Astrocyte of the hippocampus (primary cell): Measurements from ENCODE around the gene CPSF7.
"Not testable (repeated sequence)": the region's sequence is repeated elsewhere in the genome, so short reads cannot be mapped to it uniquely, and the experiment has no call there.

Experiments
- DNase-seq: peaks from one replicate; pipeline ENCODE4 v3.0.0; 2011; ENCODE audit warnings: low read depth, low spot score

CPSF7 gene

DNA sequence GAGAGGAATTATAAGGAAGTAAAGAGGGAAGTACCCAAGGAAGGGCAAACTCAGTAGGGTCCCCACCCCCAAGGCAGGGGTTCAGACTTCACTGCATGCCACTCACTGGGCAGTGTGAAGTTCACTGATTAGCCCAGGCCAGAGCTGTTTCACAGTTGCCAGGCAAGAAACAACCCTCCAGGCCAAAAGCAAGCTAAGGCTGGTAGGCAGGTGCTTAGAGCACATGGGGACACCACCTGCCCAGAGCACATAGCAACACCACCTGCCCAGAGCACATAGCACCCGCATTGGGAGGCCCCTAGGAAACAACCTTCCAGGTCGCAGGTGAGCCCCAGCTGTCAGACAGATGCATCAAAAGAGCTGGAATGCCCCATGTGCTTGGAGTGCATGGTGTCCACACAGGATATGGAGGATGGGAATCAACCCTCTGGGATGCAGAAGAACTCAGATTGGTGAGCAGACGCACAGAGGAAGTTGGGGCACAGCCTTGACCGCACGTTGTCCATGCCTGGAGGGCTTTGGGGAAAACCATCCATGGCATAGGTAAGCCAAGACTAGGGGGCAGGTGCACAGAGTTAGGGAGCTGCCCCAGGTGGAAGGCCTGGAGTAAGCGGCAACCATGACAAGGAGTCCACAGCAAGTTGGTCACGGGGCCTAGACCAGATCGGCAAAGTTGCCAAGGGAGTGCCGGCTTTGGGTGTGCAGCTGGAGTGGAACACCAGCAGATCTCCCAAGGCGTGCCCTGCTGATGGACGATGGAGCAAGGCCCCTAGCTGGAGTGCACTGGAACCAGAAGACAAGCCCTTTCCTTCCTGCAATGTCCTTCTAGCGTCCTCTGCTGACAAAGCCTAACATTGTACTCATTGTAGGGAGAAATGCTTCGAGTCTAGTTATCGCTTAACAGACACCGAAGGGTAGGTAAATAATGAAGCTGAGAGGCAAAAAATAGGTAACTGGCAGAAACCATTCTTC is 45.2 kb downstream of the CPSF7 start:
- DNase-seq = no peak

DNA sequence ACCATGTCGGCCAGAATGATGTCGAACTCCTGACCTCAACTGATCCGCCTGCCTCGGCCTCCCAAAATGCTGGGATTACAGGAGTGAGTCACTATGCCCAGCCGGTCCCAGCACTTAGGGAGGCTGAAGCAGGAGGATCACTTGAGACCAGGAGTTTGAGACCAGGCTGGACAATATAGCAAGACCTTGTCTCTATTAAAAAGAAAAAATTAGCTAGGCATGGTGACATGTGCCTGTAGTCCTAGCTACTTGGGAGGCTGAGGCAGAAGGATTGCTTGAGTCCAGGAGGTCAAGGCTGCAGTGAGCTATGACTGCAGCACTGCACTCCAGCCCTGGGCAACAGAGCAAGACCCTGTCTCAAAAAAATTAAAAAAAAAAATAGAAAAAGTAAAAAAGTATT is 45.9 kb downstream of the CPSF7 start:
- DNase-seq = not testable (repeated sequence)

DNA sequence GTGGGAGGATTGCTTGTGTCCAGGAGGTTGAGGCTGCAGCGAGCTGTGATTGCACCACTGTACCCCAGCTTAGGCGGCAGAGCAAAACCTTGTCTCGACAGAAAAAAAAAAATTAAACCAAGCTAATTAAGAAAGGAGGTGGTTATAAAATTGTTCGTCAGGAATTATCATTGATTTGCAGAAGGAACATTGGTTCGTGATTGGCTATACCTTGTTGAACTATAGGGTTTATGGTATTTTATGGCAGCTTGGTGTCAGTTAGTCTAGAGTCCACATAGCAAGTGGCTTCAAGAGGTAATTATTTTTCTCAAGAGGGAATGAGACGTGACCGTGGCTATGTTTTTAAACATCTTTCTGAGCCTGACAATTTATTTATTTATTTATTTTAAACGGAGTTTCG is 48.9 kb downstream of the CPSF7 start:
- no peak for DNase-seq

DNA sequence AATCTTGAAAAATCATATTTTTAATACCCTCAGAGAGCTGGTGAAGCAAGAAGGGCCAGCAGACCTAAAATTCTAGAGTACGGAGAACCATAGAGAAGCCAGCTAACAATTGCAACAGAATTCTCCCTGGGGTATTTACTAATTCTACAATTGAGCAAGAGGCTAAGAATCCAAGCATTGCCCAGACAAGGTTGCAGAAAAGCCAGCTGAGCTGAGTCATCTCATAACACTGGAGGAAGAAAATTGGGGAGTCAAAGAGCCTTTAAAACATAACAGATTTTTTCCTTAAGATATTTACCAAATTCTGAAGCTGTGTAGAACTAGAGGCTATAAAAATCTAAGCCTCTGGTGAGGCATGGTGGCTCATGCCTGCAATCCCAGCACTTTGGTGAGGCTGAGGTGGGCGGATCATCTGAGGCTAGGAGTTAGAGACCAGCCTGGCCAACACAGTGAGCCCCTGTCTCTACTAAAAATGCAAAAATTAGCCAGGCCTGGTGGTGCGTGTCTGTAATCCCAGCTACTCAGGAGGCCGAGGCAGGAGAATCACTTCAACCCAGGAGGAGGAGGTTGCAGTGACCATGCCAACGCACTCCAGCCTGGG is 51.0 kb downstream of the CPSF7 start:
- DNase-seq = peak; percentile 84

DNA sequence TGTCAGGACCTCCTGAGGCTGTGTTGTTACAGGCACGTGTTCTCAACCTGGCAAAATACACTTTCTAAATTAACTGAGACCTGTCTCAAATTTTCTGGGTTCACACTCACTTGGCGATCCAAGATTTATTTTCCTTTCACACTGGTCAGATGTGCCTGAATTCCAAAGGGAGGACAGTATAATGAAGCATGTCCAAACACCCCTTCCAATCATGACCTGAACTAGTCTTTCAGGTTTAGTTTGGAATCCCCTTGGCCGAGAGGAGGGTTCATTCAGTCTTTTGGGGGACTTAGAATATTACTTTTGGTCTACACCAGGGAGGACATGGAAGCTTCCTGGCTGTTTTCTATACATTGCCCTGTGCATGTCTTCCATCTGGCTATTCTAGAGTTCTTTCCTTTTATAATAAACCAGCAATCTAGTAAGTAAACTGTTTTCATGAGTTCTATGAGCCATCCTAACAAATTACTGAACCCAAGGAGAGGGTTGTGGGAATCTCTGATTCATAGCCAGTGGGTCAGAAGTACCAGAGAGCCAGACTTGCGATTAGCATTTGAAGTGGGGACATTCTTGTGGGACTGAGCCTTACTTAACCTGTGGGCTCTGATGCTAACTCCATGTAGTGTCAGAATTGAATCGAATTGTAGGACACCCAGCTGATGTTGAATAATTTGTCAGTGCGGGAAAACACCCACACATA is 52.2 kb downstream of the CPSF7 start:
- peak; percentile 77 for DNase-seq

DNA sequence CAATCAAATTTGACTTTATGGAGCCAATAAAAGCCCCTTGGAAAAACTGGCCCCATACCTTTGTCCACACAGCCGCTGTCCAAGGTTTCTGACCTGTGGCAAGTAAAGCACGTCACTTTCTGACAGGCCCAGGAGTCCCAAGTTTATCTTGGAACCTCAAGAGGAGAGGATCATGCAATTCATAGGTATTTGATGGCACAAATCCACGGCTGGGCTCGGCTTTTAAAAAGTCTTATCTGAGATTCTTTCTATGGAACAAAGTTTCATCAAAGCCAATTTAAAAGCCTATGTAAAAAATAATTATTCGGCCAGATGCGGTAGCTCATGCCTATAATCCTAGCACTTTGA is 54.0 kb downstream of the CPSF7 start:
- peak; percentile 48 for DNase-seq

DNA sequence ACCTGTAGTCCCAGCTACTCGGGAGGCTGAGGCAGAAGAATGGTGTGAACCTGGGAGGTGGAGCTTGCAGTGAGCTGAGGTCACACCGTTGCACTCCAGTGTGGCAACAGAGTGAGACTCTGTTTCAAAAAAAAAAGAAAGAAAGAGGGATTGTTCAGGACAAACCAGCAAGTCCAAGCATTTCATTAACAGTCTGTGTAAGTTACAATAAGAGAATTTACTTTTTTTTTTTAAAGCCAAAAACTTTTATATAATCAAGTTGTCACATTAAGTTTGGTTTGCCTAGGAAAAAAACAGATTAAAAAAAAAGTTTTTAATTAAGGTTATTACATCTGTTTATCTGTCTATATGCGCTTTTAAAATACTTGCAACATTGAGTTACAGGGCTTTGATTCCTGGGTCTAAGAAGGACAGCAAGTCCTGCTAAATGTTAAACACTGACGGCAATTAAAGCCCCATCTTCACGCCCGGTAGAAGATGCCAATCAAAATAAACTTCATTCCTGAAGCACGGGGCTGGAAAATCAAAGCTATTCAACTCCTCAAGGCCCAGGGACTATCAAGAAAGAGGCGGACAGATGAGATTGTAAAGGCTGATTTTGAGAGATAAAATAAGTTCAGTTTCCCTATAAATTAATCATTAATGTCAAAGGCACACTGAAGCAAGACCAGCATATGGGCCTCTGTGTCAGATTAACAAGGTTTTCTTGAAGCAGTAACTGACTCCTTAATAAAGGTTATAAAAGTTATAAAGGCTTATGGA is 56.9 kb downstream of the CPSF7 start:
- no peak for DNase-seq

DNA sequence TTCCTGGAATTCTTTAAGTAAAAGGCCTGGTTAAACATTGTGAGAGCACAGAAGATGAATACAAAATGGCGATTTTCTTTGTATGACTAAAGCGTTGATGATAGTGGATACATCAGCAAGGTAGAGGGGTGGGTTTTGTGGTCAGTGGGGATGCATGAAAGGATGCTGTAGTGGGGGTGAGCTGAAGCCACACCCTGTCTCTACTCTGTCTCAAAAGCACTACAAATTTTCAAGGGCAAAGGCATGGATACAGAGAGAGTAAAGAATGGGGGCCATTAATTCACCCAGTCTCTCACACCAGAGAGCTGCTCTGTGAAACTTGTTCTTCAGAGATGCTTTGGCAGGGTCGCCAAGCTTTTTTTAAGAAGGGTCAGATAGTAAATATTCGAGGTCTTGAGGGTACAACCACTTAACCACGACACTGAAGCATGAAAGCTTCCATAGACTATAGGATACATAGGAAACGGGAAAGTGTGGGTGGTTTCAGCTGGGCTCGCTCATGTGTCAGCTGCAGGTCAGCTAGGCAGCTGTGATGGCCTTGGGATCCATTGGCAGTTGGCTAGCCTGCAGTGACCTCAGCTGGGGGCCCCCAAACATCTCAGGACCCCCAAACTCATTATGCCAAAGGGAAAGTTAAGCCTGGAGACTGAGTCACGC is 59.3 kb downstream of the CPSF7 start:
- no peak for DNase-seq

DNA sequence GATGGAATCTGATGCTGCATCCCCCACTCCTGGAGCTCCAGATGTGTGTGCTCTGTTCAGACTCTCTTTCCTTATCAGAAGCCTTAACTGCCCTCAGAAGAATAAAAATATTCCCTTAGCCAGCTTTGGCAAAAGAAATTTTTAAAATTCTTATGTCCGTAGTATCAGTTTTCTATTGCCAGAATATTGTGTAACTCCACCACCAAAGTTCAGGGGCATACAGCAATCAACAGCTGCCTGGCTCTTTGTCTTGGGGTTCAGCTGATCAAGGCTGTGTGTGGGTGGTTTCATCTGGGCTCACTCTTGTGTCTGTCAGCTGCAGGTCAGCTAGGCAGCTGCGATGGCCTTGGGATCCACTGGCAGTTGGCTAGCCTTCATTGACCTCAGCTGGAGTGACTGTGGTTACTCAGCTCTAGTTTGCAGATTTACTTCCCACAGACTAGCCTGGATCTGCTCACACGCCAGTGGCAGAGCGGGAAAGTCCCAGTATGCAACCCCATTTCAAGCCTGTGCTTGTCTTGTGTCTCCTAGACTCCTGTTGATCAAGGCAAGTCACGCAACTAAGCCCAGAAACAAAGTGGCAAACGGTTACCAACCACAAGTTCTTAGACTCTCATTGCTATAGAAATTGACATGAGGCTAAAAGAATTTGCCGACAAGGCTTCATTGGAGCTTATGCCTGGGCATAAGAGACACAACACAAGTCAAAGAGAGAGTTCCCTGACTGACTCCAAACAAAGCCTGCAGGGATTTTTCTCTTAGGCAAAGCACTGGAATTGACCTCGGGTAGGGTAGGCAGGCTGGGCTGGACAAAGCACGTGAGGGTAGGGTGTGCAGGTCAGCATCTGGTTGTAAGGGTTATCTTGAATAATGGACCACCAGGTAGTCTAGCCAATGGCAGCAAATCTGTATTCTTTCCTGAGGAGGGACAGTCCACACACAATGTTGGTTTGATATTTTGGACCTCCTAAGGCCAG is 60.1 kb downstream of the CPSF7 start:
- peak; percentile 68 for DNase-seq

DNA sequence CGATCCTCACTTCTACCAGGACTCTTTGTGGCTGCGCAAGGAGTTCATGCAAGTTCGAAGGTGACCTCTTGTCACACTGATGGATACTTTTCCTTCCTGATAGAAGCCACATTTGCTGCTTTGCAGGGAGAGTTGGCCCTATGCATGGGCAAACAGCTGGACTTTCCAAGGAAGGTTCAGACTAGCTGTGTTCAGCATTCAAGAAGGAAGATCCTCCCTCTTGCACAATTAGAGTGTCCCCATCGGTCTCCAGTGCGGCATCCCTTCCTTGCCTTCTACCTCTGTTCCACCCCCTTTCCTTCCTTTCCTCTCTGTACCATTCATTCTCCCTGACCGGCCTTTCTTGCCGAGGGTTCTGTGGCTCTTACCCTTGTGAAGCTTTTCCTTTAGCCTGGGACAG is 61.1 kb downstream of the CPSF7 start:
- no peak for DNase-seq

DNA sequence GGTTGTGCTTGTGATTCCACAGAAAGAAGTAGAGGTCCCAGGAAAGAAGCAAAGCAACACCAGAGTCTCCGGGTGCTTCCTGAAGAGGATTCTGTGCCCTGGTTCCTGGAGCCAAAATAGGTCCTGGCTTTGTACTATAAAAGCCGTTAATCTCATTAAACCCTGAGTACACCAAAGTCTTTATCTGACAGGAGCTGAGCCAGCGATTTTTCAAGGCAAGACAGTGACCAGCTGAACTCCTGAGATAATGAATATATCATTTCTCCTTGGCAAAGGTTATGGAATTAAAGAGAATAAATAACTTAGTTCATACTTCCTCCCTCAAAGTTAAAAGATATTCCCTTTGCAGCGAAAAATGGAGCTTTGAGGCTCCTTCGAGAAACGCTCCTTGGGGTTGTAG is 62.4 kb downstream of the CPSF7 start:
- no peak for DNase-seq

DNA sequence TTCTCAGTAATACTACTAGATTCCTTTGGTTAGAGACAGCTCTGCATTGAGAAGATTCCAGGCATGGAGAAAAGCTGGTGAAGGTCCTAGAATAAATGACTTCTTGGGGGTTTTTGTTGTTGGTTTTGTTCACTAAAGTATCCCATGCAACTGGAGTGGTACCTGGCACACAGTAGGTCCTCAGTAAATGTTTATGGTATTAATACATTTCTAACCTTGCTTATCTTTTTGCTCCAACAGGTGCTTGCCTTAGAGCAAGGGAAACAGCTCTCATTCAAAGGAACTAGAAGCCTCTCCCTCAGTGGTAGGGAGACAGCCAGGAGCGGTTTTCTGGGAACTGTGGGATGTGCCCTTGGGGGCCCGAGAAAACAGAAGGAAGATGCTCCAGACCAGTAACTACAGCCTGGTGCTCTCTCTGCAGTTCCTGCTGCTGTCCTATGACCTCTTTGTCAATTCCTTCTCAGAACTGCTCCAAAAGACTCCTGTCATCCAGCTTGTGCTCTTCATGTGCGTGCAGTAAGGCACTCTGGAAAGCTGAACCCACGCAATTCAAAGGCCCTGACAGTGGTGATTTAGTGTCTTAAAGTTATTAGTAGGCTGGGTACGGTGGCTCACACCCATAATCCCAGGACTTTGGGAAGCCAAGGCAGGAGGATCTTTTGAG is 65.6 kb downstream of the CPSF7 start:
- DNase-seq = no peak

DNA sequence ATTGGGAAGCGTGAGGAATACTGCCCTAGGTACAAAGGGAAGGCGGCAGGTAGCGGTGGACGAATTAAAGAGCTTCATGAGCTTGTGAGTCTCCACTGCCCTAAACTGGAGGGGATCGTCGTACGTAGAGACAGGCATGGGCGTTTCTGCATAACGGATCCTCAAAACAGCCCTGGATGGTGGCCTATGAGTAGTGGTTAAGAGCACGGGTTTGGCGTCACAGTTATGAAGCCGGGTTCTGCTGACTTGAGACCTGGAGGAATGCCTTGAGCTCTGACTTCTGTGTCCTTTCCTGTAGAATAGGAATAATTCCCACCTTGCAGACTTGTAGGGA is 67.3 kb downstream of the CPSF7 start:
- DNase-seq = peak; percentile 69

DNA sequence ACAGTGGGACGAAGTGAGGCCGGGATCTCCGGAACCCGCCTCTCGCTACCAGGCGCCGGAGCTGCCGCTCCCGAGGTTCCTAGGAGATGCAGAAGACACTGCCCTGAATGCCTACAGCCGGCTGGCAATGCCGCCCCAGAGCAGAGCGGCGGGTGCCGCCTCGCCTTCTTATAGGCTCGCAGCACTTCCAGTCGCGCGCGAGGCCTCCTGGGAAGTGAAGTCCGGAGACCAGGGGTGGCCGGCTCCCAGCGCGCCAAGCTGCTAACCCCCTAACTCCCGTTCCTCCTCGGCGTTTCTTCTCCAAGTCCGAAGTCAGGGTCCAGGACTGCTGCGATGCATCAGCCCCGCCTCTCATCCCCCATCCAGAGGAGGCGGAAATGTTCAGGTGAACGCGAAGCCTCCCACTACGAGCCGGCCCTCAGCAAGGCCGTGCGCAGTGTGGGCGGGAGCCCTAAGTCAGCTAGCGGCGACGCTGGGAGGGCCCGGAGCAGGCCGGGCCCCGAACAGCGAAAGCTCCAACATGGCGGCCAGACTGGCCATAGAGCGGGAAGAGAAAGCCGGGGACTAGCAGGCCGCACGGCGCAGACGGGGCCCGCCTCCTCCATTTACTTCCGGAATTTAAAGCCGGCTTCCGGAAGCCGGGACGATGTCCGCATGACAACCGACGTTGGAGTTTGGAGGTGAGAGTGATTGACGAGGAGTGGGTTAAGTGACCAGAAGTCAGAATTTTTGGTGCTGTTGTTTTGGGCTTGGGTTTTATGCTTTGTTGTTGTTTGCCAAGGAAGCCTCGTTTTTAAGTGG is 67.8 kb downstream of the CPSF7 start, which contains the start of the genes CYB561A3 and TMEM138:
Gene CYB561A3 (minus strand): TSS at position 142 of the 801 bp plus-strand sequence. CDS start 5,169 bp downstream, outside the sequence.
Gene TMEM138 (plus strand): TSS at position 634 of the 801 bp plus-strand sequence. CDS start 2,017 bp downstream, outside the sequence.
- DNase-seq = peak; percentile 96

DNA sequence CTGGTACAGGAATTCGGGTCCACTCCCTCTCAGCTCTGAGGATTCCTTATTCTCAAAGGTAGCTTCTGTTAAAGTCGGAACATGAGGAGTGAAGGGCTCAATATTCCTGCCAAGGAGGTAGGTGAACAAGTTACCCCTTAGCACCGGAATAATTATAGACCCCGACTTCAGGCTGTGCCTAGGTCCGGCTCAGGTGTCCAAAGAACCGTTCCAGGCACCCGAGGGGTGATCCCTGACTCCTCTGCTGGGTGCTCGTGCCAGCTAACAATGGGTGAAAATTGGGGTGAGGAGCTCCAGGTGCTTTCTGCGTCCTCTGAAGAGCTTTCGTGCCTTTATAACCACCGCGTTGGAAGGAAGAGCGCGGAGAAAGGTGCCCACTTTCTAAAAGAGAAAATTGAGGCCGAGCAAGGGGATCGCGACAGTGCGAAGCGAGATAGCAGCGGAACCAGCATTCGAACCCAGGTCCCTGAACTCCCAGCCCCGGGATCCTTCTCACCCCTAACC is 68.5 kb downstream of the CPSF7 start:
- DNase-seq = no peak

DNA sequence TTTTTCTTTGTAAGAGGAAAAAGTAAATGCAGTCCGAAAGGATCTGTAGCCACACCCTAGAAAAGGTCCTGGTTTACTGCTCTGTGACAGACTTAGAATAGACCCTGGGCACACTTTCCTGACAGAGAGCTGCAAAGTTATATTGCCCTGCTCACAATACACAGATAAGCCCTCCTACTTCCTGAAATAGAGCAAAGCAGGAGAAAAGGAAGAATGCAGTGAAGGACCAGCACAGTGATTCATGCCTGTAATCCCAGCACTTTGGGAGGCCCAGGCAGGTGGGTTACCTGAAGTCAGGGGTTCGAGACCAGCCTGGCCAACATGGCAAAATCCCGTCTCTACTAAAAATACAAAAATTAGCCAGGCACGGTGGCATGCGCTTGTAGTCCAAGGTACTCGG is 70.3 kb downstream of the CPSF7 start:
- DNase-seq = no peak

DNA sequence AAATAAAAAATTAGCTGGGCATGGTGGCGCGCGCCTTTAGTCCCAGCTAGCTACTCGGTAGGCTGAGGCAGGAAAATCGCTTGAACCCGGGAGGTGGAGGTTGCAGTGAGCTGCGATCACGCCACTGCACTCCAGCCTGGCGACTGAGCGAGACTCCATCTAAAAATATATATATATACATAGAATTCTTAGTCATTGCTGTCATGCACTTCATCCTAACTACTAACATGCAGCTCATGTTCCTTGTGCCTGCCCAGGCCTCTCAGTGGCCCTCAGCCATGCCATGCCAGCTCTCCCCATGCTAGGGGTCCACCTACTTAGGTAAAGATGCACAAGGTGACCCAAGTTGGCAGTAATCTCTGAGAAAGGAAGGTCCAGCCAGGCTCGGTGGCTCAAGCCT is 71.2 kb downstream of the CPSF7 start:
- DNase-seq = no peak

DNA sequence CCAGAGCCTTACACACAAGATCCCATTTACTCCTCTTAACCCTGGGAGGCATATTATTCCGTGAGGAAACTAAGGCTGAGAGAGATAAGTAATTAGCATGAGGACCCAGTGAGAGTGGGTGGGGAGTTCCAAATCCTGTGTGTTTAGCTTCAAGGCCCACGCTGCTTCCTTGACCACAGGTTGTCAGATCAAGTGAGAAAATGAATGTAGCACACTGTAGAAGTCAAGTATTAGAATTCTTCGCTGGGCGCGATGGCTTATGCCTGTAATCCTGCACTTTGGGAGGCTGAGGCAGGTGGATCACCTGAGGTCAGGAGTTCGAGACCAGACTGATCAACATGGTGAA is 71.9 kb downstream of the CPSF7 start:
- DNase-seq = no peak
